Measurements from ENCODE around the gene POTEE.
"Not testable (repeated sequence)": the region's sequence is repeated elsewhere in the genome, so short reads cannot be mapped to it uniquely, and the experiment has no call there.

POTEE gene

GRCh38 chr2:131209030-131209772 is at the start of gene POTEE:
POTEE (plus strand) TSS chr2:131209536; CDS start chr2:131218403, 8,867 bp downstream.
- not testable (repeated sequence) for H3K4me3 ChIP-seq (ENCODE audit: low read depth, low read length)

DNA sequence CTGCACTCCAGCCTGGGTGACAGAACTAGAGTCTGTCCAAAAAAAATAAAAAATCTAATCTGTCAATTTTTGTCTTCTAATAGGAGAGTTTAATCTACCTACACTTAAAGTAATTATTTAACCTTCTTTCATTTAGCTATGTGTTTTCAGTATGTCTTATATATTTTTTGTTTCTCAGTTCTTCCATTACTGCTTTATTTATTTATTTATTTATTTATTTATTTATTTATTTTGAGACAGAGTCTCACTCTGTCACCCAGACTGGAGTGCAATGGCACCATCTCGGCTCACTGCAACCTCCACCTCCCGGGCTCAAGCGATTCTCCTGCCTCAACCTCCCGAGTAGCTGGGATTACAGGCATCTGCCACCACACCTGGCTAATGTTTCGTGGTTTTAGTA is 43.8 kb upstream of the POTEE start:
- H3K4me3 ChIP-seq (ENCODE audit: low read depth, low read length): not testable (repeated sequence)

GRCh38 chr2:131168538-131168937 is 40.8 kb upstream of the POTEE start:
- H3K4me3 ChIP-seq (ENCODE audit: low read depth, low read length): no peak overlapping the region

DNA sequence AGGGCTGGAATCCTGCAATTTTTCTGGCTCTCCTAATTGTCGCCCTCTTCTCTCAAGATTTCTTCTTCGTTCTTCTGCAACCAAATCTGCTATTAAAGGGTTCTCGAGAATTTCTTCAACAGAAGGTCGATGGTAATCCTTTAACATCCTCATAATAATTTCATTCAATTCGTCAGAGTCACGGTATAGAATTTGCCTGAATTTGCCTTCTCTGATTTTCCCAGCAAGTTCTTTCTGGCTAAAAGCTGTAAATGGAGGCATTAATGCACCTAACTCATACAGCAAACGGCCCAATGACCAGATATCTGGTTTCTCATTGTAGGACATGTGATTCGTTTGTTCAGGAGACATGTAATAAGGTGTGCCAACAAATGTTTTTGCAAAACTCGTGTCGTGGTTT is 31.3 kb upstream of the POTEE start:
- H3K4me3 ChIP-seq (ENCODE audit: low read depth, low read length): not testable (repeated sequence)

DNA sequence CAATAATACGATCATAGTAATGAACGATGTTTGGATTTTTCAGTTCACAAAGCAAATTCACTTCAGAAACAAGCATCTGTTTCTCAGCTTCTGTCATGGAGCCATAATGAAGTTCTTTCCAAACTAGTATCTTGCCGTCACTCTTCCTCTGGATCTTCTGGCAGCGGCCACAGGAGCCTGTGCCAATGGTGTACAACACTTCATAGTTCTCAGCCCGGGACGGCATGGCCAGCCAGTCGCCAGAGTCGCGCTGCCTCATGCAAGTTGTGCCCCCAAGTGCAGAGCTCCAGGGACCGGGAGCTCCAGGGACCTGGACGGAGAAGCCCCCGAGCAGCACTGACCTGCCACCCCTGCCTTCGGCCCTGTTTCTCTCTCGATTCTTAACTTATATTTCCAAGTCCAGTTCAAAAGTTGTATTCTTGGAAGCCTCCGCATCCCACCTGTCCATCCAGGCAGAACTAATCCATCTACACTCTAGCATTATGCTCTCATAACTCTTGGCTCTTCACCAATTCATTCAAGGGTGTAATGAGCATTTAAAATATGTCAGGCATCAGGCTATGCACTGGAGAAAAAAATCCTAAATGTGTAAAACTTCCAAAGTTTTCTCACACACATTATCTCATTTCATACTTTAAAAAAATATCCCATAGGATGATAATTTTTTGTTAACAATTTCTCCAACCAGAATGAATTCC is 30.5 kb upstream of the POTEE start:
- not testable (repeated sequence) for H3K4me3 ChIP-seq (ENCODE audit: low read depth, low read length)

DNA sequence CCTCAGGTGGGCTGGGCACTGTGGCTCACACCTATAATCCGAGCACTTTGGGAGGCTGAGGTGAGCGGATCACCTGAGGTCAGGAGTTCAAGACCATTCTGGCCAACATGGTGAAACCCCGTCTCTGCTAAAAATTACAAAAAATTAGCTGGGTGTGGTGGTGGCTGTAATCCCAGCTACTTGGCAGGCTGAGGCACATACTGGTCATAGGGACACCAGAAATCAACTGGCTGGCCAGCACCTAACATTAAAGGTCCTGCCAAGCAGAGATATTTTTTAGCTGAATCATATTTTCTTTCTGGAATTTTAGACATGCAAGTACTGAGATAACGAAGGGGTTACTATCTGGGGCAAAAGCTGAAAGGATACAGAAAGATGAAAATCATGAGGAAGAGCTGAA is 27.9 kb upstream of the POTEE start:
- H3K4me3 ChIP-seq (ENCODE audit: low read depth, low read length): not testable (repeated sequence)

GRCh38 chr2:131193421-131193820 is 15.9 kb upstream of the POTEE start:
- H3K4me3 ChIP-seq (ENCODE audit: low read depth, low read length): not testable (repeated sequence)

GRCh38 chr2:131196186-131196585 is 13.2 kb upstream of the POTEE start:
- H3K4me3 ChIP-seq (ENCODE audit: low read depth, low read length): not testable (repeated sequence)

DNA sequence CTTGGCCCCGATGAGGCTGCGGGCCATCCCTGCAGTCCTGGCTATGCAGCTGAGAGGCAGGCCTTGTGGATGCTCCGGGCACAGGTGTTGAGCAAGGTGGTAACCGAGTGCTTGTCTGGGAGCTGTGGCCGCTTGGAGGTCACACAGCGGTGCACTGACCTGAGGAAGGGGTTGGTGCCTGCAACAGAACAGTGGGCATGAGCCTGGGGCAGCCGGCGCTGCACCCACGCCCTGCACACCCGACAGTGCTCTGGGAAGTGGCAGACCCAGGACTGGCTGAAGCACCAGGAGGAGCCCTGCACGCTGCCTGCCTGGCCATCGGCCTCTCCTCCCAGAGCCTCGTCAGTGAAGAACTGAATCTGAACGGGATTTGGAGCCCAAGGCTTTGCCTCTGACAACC is 8.2 kb upstream of the POTEE start:
- no peak overlapping the region for H3K4me3 ChIP-seq (ENCODE audit: low read depth, low read length)

DNA sequence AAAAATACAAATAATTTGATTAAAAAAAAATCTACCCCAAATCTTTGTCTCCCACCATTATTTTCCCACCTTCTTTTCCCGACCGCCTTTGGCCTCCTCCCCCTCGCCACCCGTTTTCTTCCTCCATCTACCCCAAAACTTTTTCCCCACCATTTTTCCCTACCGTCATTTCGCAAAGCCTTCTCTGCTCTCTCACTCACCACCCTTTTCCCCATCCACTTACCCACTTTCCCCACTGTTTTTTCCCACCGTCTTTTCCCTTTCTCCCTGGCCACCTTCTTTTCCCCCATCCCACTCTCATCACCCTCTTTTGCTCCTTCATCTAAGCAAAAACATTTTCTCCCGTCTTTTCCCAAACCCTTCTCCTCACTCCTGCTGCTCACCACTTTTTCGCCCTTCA is 1.5 kb upstream of the POTEE start:
- H3K4me3 ChIP-seq (ENCODE audit: low read depth, low read length): not testable (repeated sequence)

DNA sequence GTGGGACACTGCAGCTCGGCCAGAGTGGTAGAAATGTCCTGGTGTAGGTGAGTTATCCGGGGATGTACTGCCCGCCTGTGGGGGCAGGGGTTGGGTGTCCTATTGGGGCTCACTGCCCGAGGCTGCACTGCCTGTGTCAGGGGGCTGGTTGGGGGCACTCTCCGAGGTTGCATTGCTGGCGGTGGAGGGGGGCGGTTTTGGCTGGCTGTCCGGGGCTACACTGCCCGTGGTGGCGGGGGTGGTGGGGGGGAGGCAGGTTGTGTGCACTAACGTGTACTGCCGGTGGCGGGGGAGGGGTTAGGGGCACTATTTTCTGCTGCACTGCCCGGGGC is 403 bp downstream of the POTEE start:
- H3K4me3 ChIP-seq (ENCODE audit: low read depth, low read length): not testable (repeated sequence)

- not testable (repeated sequence) for H3K4me3 ChIP-seq (ENCODE audit: low read depth, low read length)
Measured at GRCh38 chr2:131210434-131211211, 1.3 kb downstream of the POTEE start.

GRCh38 chr2:131217238-131217986 is 8.1 kb downstream of the POTEE start:
- H3K4me3 ChIP-seq (ENCODE audit: low read depth, low read length): not testable (repeated sequence)

DNA sequence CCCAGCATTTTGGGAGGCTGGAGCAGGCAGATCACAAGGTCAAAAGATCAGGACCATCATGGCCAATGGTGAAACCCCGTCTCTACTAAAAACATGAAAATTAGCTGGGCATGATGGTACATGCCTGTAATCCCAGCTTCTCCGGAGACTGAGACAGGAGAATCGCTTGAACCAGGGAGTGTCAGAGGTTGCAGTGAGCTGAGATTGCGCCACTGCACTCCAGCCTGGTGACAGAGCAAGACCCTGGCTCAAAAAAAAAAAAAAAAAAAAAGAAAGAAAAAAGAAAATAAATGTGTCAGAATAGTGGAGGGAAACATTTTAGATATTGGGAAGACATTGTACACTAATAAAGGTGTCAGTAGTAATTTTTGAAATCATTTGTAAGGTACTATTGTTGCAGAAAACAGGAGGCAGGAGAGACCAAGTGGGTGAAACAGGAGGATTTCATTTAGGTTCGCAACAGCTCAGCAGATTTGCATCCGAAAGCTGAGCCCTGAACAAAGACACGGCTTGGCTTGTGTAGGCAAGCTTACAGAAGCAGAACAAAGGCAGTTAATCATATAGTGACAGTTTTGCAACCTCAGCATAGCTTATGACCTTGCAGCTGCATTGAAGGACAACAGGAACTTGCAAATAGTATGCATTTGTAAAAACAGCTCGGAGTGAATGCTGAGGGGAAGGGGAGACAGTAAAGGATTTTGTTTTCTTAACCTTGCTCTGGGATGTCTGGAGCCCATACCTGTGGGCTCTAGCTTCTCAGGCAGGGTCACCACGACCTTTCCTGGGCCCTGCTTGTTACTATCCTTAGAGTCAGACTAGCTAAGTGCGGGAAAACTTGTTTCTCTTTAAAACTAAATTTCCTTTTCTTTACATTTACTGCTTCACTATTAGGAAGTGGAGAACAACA is 26.5 kb downstream of the POTEE start:
- H3K4me3 ChIP-seq (ENCODE audit: low read depth, low read length): not testable (repeated sequence)
